Retinal pigment epithelial cell (primary cell): ENCODE results near the gene LIX1L.
A peak's percentile ranks its signal among the peaks of the same experiment; 100 is the strongest.

Experiments
- DNase-seq: peaks from one replicate; pipeline ENCODE4 v3.0.0-alpha.2; 2010; ENCODE audit warnings: low read depth
- H3K4me3 ChIP-seq: 2 replicates; pipeline ENCODE4 v1.5.1; 2011; ENCODE audit warnings: mild to moderate bottlenecking, low read length, control low read depth, moderate library complexity
- CTCF ChIP-seq: conservative IDR thresholded peaks from 2 replicates; pipeline ENCODE4 v1.5.1; 2011; ENCODE audit warnings: low read depth, low read length, control low read depth, inconsistent platforms

LIX1L gene

GRCh38 chr1:145978854-145979745 lies 21.3 kb upstream of the LIX1L start:
- peak; percentile 38 for TF ChIP-seq CTCF
- peak; percentile 82 for DNase-seq
- H3K4me3 ChIP-seq, result no peak overlapping the region

GRCh38 chr1:145978471-145978853 lies 20.6 kb upstream of the LIX1L start:
- DNase-seq, result no peak
- no peak overlapping the region for H3K4me3 ChIP-seq
- no peak for TF ChIP-seq CTCF

- TF ChIP-seq CTCF, result peak; percentile 83
- H3K4me3 ChIP-seq, result no peak overlapping the region
- no peak for DNase-seq
These were observed 20.0 kb upstream of the LIX1L start for GRCh38 chr1:145977486-145978470.

- no peak for DNase-seq
- H3K4me3 ChIP-seq, result no peak overlapping the region
- TF ChIP-seq CTCF, result no peak
These were observed 19.2 kb upstream of the LIX1L start for GRCh38 chr1:145977016-145977415.

GRCh38 chr1:145975216-145975615 lies 17.4 kb upstream of the LIX1L start:
- no peak for DNase-seq
- TF ChIP-seq CTCF, result no peak
- H3K4me3 ChIP-seq, result no peak overlapping the region

- no peak overlapping the region for H3K4me3 ChIP-seq
- no peak for TF ChIP-seq CTCF
- no peak for DNase-seq
These were observed 16.9 kb upstream of the LIX1L start for GRCh38 chr1:145974721-145975120.
